ENCODE data around the gene PHF12. TPM values are rescaled to one million over a fixed set of nuclear protein-coding genes. Genes with fewer than 3 reads are reported as not detected.

PHF12 gene
- total RNA-seq, 1 experiment from 2014 or later: 37.6 TPM

- no peak for DNase-seq (ENCODE audit: unreplicated experiment)
- intact Hi-C loops (cut with micrococcal nuclease): loop anchor here (5.0 to 10.0 kb wide), 2 partner anchors 90 to 133 kb away; partner anchors contain the start of gene ERAL1
- no TSS peak for BruUV-seq (replicated peaks)
- Mint-ChIP-seq H3K4me3 (ENCODE audit: unreplicated experiment) (no peak overlapping the region), H3K36me3 (ENCODE audit: insufficient read depth, unreplicated experiment) (peaks cover 80% of the 10 kb centered on the region), H3K4me1 (ENCODE audit: insufficient read depth, unreplicated experiment) (peaks cover 6% of the 10 kb centered on the region), H3K27me3 (ENCODE audit: insufficient read depth, unreplicated experiment) (no peaks in the 10 kb centered on the region), H3K9me3 (ENCODE audit: unreplicated experiment) (no peaks in the 10 kb centered on the region), H3K27ac (ENCODE audit: low read depth, unreplicated experiment) (no peak overlapping the region)
- CTCF ChIA-PET: interaction anchor here (0.8 kb wide), 1 partner anchor 218 kb away, joined by 3 read pairs; no protein-coding TSS in a partner anchor
- TF ChIP-seq, protein P1, sequence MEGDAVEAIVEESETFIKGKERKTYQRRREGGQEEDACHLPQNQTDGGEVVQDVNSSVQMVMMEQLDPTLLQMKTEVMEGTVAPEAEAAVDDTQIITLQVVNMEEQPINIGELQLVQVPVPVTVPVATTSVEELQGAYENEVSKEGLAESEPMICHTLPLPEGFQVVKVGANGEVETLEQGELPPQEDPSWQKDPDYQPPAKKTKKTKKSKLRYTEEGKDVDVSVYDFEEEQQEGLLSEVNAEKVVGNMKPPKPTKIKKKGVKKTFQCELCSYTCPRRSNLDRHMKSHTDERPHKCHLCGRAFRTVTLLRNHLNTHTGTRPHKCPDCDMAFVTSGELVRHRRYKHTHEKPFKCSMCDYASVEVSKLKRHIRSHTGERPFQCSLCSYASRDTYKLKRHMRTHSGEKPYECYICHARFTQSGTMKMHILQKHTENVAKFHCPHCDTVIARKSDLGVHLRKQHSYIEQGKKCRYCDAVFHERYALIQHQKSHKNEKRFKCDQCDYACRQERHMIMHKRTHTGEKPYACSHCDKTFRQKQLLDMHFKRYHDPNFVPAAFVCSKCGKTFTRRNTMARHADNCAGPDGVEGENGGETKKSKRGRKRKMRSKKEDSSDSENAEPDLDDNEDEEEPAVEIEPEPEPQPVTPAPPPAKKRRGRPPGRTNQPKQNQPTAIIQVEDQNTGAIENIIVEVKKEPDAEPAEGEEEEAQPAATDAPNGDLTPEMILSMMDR (IDR thresholded peaks at IDR 0.05; ENCODE audit: unreplicated experiment): no peak
- POLR2A ChIA-PET: interaction anchor here (1.2 to 10.7 kb wide), 3 partner anchors 9 to 221 kb away, joined by 3 to 342 read pairs (median 130); partner anchors contain the start of genes NEK8, RPL23A and TLCD1
Observed at GRCh38 chr17:28944862-28945741, 6.2 kb downstream of the PHF12 start.

GRCh38 chr17:28944343-28944742, 7.0 kb downstream of the PHF12 start:
- ChIA-PET CTCF (interaction anchor here (0.7 to 1.3 kb wide), 6 partner anchors 9 to 218 kb away, joined by 3 to 5 read pairs (median 4); no protein-coding TSS in a partner anchor), POLR2A (interaction anchor here (1.2 to 10.3 kb wide), 2 partner anchors 9 to 219 kb away, joined by 3 to 130 read pairs; partner anchors contain the start of gene TLCD1)
- DNase-seq (ENCODE audit: unreplicated experiment): no peak
- Mint-ChIP-seq H3K27ac (ENCODE audit: low read depth, unreplicated experiment) (no peak overlapping the region), H3K36me3 (ENCODE audit: insufficient read depth, unreplicated experiment) (peaks cover 80% of the 10 kb centered on the region), H3K4me3 (ENCODE audit: unreplicated experiment) (no peak overlapping the region), H3K4me1 (ENCODE audit: insufficient read depth, unreplicated experiment) (peaks cover 6% of the 10 kb centered on the region), H3K9me3 (ENCODE audit: unreplicated experiment) (no peaks in the 10 kb centered on the region), H3K27me3 (ENCODE audit: insufficient read depth, unreplicated experiment) (no peaks in the 10 kb centered on the region)
- BruUV-seq (replicated peaks): no TSS peak
- TF ChIP-seq, protein P1 (IDR thresholded peaks at IDR 0.05; ENCODE audit: unreplicated experiment): no peak
- intact Hi-C loops (cut with micrococcal nuclease): loop anchor here (10.0 kb wide), 1 partner anchor 90 kb away; the partner anchor contains the start of gene ERAL1

DNA sequence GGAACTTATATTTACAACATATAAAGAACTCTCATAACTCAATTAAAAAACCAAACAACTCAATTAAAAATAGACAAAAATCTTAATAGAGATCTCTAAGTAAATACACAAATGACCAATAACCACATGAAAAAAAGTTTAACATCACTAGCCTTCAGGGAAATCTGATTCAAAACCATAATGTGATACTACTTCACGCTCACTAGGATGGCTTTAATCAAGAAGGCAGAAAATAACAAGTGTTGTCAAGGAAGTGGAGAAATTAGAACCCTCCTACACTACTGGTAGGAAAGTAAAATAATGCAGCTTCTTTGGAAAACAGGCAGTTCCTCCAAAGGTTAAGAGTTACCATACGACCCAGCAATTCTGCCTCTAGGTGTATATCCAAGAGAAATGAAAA, 8.4 kb downstream of the PHF12 start:
- Mint-ChIP-seq H3K36me3 (ENCODE audit: insufficient read depth, unreplicated experiment) (peaks cover 67% of the 10 kb centered on the region), H3K27me3 (ENCODE audit: insufficient read depth, unreplicated experiment) (no peaks in the 10 kb centered on the region), H3K4me1 (ENCODE audit: insufficient read depth, unreplicated experiment) (peaks cover 11% of the 10 kb centered on the region), H3K27ac (ENCODE audit: low read depth, unreplicated experiment) (no peak overlapping the region), H3K9me3 (ENCODE audit: unreplicated experiment) (no peaks in the 10 kb centered on the region), H3K4me3 (ENCODE audit: unreplicated experiment) (no peak overlapping the region)
- intact Hi-C loops (cut with micrococcal nuclease): loop anchor here (10.0 kb wide), 1 partner anchor 88 kb away; the partner anchor contains the start of gene ERAL1
- TF ChIP-seq, protein P1 (IDR thresholded peaks at IDR 0.05; ENCODE audit: unreplicated experiment): no peak
- ChIA-PET CTCF (no interaction called here), POLR2A (interaction anchor here (0.8 to 1.2 kb wide), 4 partner anchors 9 to 232 kb away, joined by 3 to 4 read pairs (median 4); partner anchors contain the start of genes PHF12 and TLCD1)
- no peak for DNase-seq (ENCODE audit: unreplicated experiment)
- no TSS peak for BruUV-seq (replicated peaks)

DNA sequence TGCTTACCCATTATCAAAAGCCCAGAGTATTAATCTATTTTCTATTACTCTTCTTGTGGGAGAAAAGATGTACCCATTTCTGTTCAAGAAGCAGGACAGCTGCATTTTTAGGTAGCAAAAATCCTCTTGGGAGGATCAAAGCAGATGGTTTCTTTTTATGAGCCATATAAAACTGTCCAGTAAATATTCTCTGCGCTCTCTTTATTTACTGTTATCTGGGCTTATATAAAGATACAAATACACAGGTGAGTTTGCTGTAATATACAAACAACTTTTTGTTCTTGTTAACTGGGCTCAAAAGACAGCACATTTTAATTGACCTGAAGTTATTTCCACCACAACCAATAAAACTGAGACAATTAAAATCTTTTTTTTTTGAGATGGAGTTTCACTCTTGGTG, 10.1 kb downstream of the PHF12 start:
- BruUV-seq (replicated peaks): no TSS peak

More for the DNA sequence above, 10.1 kb downstream of the PHF12 start:
- Mint-ChIP-seq H3K4me1 (ENCODE audit: insufficient read depth, unreplicated experiment) (peaks cover 16% of the 10 kb centered on the region), H3K27me3 (ENCODE audit: insufficient read depth, unreplicated experiment) (no peaks in the 10 kb centered on the region), H3K36me3 (ENCODE audit: insufficient read depth, unreplicated experiment) (peaks cover 50% of the 10 kb centered on the region), H3K9me3 (ENCODE audit: unreplicated experiment) (no peaks in the 10 kb centered on the region), H3K27ac (ENCODE audit: low read depth, unreplicated experiment) (no peak overlapping the region), H3K4me3 (ENCODE audit: unreplicated experiment) (no peak overlapping the region)
- POLR2A ChIA-PET: interaction anchor here (1.4 kb wide), 1 partner anchor 10 kb away, joined by 9 read pairs; the partner anchor contains the start of gene PHF12
- no peak for DNase-seq (ENCODE audit: unreplicated experiment)
- CTCF ChIA-PET: interaction anchor here (0.6 kb wide), 2 partner anchors 36 to 188 kb away, joined by 3 to 4 read pairs; no protein-coding TSS in a partner anchor
- TF ChIP-seq, protein P1 (IDR thresholded peaks at IDR 0.05; ENCODE audit: unreplicated experiment): no peak
- intact Hi-C loops (cut with micrococcal nuclease): loop anchor here (10.0 kb wide), 1 partner anchor 86 kb away; the partner anchor contains the start of gene ERAL1

All from MCF 10A (cell line).